ENCODE results near the gene LDHB. TPM values are rescaled to one million over a fixed set of nuclear protein-coding genes. Genes with fewer than 3 reads are reported as not detected.
"Not testable (repeated sequence)": the region's sequence is repeated elsewhere in the genome, so short reads cannot be mapped to it uniquely, and the experiment has no call there.

The LDHB gene
- total and polyA plus RNA-seq, 9 donors, result 266 to 674 (median 479) TPM

DNA sequence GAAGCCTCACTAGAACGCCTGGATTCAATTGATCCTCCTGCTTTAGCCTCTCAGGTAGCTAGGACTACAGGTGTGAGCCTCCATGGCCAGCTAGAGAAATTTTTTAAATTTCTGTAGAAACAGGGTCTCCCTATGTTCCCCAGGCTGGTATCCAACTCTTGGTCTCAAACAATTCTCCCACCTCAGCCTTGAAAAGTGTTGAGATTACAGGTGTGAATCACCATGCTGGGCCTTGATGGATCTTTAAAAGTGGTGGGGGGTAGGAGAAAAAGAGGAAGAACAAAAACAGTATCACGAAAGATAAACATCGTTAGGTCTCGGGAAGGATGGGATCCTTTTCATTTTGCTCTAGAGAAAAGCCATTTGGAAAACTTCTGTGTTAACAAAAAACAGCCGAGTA is 57.4 kb downstream of the LDHB start:
- TF ChIP-seq POLR2A (IDR thresholded peaks at IDR 0.05), result no peak
- no peak for TF ChIP-seq EP300 (IDR thresholded peaks at IDR 0.05)
- TF ChIP-seq, protein P1, sequence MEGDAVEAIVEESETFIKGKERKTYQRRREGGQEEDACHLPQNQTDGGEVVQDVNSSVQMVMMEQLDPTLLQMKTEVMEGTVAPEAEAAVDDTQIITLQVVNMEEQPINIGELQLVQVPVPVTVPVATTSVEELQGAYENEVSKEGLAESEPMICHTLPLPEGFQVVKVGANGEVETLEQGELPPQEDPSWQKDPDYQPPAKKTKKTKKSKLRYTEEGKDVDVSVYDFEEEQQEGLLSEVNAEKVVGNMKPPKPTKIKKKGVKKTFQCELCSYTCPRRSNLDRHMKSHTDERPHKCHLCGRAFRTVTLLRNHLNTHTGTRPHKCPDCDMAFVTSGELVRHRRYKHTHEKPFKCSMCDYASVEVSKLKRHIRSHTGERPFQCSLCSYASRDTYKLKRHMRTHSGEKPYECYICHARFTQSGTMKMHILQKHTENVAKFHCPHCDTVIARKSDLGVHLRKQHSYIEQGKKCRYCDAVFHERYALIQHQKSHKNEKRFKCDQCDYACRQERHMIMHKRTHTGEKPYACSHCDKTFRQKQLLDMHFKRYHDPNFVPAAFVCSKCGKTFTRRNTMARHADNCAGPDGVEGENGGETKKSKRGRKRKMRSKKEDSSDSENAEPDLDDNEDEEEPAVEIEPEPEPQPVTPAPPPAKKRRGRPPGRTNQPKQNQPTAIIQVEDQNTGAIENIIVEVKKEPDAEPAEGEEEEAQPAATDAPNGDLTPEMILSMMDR (IDR thresholded peaks at IDR 0.05), result no peak
- intact Hi-C loops (cut with DNase I), result loop anchor here in 1 of 4 donors (10.0 kb wide), 1 partner anchor 75 kb away; no protein-coding TSS in a partner anchor
- no peak for DNase-seq
- Histone ChIP-seq H3K4me3 (no peak overlapping the region), H3K36me3 (no peaks in the 10 kb centered on the region), H3K9me3 (no peaks in the 10 kb centered on the region), H3K27ac (no peak overlapping the region), H3K4me1 (ENCODE audit: insufficient read depth) (no peaks in the 10 kb centered on the region), H3K27me3 (no peaks in the 10 kb centered on the region)
- 43 to 49% (median 44%) methylated on average over 5 of the region's 5 CpGs for WGBS, 3 donors

- H3K36me3 ChIP-seq, result no peaks in the 10 kb centered on the region
- no peaks in the 10 kb centered on the region for H3K9me3 ChIP-seq
- TF ChIP-seq POLR2A (IDR thresholded peaks at IDR 0.05) (no peak), EP300 (IDR thresholded peaks at IDR 0.05) (no peak)
- TF ChIP-seq, protein P1 (IDR thresholded peaks at IDR 0.05), result no peak
- 90 to 95% (median 92%) methylated on average over 3 of the region's 3 CpGs for WGBS, 3 donors
- H3K27ac ChIP-seq, result no peak overlapping the region
- H3K4me3 ChIP-seq, result no peak overlapping the region
- DNase-seq, result no peak
- H3K27me3 ChIP-seq, result no peaks in the 10 kb centered on the region
- intact Hi-C loops (cut with DNase I), result no loop called here
- H3K4me1 ChIP-seq (ENCODE audit: insufficient read depth), result no peaks in the 10 kb centered on the region
Measured at GRCh38 chr12:21599143-21599999, 58.3 kb downstream of the LDHB start.

- Histone ChIP-seq H3K36me3 (no peaks in the 10 kb centered on the region), H3K4me3 (no peak overlapping the region), H3K27ac (no peak overlapping the region), H3K4me1 (ENCODE audit: insufficient read depth) (no peaks in the 10 kb centered on the region), H3K27me3 (no peaks in the 10 kb centered on the region), H3K9me3 (no peaks in the 10 kb centered on the region)
- no peak for DNase-seq
- WGBS, 3 donors, result 84 to 89% (median 86%) methylated on average over 4 of the region's 4 CpGs
- no peak for TF ChIP-seq POLR2A (IDR thresholded peaks at IDR 0.05)
- TF ChIP-seq, protein P1 (IDR thresholded peaks at IDR 0.05), result no peak
- TF ChIP-seq EP300 (IDR thresholded peaks at IDR 0.05), result no peak
- intact Hi-C loops (cut with DNase I), result no loop called here
Measured at GRCh38 chr12:21598651-21599050, 59.0 kb downstream of the LDHB start.

- H3K4me1 ChIP-seq (ENCODE audit: insufficient read depth); H3K27me3 ChIP-seq; H3K36me3 ChIP-seq; H3K9me3 ChIP-seq; intact Hi-C loops (cut with DNase I); DNase-seq; H3K4me3 ChIP-seq; H3K27ac ChIP-seq: not testable (repeated sequence)
Measured at GRCh38 chr12:21595356-21595755, 62.3 kb downstream of the LDHB start.

GRCh38 chr12:21585485-21585884 is 72.2 kb downstream of the LDHB start:
- intact Hi-C loops (cut with DNase I), result no loop called here
- no peak overlapping the region for H3K4me3 ChIP-seq
- no peaks in the 10 kb centered on the region for H3K27me3 ChIP-seq
- no peaks in the 10 kb centered on the region for H3K36me3 ChIP-seq
- DNase-seq, result no peak
- no peak for TF ChIP-seq POLR2A (IDR thresholded peaks at IDR 0.05)
- TF ChIP-seq, protein P1 (IDR thresholded peaks at IDR 0.05), result no peak
- no peaks in the 10 kb centered on the region for H3K4me1 ChIP-seq (ENCODE audit: insufficient read depth)
- H3K27ac ChIP-seq, result no peak overlapping the region
- H3K9me3 ChIP-seq, result peaks cover 0 to 3% of the 10 kb centered on the region in 2 donors
- 82 to 89% (median 84%) methylated on average over 3 of the region's 3 CpGs for WGBS, 3 donors
